ENCODE results near the gene PTPN4. TPM values are rescaled to one million over a fixed set of nuclear protein-coding genes. Genes with fewer than 3 reads are reported as not detected.

PTPN4 gene
- total and polyA plus RNA-seq, 4 donors = 4.2 to 70.7 (median 27.0) TPM

DNA sequence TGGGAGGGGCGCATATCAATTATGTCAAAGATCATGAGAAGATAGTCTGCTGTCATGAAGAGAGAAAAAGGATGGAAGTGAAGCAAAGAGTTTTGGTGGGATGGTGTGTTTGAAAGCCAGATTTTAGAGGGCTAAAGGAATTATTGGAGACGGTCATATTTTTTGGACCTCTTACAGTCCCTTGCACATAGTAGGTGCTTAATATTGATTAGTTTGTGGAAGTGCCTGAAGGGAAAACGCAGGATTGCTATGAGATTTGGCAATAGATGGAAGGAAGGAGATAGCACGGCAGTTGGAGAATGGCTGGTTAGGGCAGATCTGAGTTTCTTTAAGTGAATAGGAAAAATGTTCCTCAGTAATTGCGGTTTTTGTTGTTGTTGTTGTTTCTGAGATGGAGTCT, 269.1 kb downstream of the PTPN4 start:
- peaks cover 0 to 6% (median 0%) of the 10 kb centered on the region in 4 donors for H3K9me3 ChIP-seq (ENCODE audit: control insufficient read depth in 4 of 4, insufficient read depth in 3 of 4, low read length in 3 of 4)
- TF ChIP-seq, protein P1, sequence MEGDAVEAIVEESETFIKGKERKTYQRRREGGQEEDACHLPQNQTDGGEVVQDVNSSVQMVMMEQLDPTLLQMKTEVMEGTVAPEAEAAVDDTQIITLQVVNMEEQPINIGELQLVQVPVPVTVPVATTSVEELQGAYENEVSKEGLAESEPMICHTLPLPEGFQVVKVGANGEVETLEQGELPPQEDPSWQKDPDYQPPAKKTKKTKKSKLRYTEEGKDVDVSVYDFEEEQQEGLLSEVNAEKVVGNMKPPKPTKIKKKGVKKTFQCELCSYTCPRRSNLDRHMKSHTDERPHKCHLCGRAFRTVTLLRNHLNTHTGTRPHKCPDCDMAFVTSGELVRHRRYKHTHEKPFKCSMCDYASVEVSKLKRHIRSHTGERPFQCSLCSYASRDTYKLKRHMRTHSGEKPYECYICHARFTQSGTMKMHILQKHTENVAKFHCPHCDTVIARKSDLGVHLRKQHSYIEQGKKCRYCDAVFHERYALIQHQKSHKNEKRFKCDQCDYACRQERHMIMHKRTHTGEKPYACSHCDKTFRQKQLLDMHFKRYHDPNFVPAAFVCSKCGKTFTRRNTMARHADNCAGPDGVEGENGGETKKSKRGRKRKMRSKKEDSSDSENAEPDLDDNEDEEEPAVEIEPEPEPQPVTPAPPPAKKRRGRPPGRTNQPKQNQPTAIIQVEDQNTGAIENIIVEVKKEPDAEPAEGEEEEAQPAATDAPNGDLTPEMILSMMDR (IDR thresholded peaks at IDR 0.05; ENCODE audit: control extremely low read depth, extremely low read depth) = no peak
- H3K36me3 ChIP-seq (ENCODE audit: control insufficient read depth in 4 of 4, insufficient read depth in 4 of 4, low read length in 4 of 4) = peaks cover 0 to 9% (median 0%) of the 10 kb centered on the region in 4 donors
- H3K9ac ChIP-seq (ENCODE audit: insufficient read depth in 1 of 2, low read length in 2 of 2) = no peak overlapping the region
- H3K27me3 ChIP-seq (ENCODE audit: control insufficient read depth in 3 of 3, insufficient read depth in 3 of 3, low read length in 2 of 3) = no peaks in the 10 kb centered on the region
- WGBS, 2 donors = 94 to 95% methylated on average over 5 of the region's 5 CpGs
- H3K4me1 ChIP-seq (ENCODE audit: control insufficient read depth in 5 of 5, insufficient read depth in 5 of 5, low read length in 5 of 5) = peaks cover 0 to 2% (median 0%) of the 10 kb centered on the region in 5 donors
- no peak overlapping the region for H3K4me3 ChIP-seq
- no peak for ATAC-seq (ENCODE audit: insufficient read depth, low FRiP score)
- DNase-seq = no peak
- H3K27ac ChIP-seq (ENCODE audit: low read depth in 1 of 2, low read length in 1 of 2) = no peak overlapping the region

DNA sequence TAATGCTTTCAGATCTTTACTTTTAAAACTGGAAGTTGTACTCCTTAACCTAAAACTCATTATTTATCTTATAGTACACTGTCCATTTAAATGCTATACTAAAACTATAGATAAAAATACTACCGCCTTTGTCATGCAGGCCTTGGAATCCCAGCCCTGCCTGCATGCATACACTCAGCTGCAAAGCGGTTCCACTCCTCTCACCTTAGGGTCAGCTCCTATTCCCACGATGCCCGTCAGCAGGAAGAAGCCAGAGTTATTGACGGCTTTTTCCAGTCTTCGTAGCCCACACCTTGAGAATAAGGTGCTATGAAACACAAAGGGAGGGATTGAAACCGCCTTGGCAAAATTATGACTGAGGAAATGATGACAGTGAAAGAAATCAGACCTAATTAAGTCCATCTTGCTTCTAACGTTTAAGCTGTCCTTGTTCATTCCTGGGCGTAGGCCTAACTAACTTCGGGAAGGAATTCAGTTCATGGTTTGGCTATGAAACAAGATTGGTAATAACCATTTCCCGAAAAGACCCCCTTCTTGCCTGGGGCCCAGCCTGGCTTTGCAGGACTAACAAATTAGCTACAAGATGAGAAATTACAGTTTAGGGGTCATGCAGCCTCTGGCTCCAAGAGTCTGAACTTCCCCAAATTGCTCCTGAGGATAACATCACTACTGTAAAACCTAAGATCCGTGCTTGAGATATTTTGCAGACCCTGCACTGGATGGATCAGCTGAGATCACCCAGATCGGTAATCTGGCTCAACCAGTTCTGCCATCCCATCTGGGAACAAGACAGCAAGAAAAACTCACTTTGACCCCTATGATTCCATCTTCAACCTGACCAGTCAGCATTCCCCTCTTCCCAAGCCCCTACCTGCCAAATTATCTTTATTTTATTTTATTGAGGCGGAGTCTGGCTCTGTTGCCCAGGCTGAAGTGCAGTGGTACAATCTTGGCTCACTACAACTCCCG, 270.2 kb downstream of the PTPN4 start:
- Histone ChIP-seq H3K9me3 (ENCODE audit: control insufficient read depth in 4 of 4, insufficient read depth in 3 of 4, low read length in 3 of 4) (peaks cover 0 to 4% (median 0%) of the 10 kb centered on the region in 4 donors), H3K9ac (ENCODE audit: insufficient read depth in 1 of 2, low read length in 2 of 2) (no peak overlapping the region), H3K4me3 (no peak overlapping the region), H3K36me3 (ENCODE audit: control insufficient read depth in 4 of 4, insufficient read depth in 4 of 4, low read length in 4 of 4) (peaks cover 0 to 9% (median 0%) of the 10 kb centered on the region in 4 donors), H3K27me3 (ENCODE audit: control insufficient read depth in 3 of 3, insufficient read depth in 3 of 3, low read length in 2 of 3) (no peaks in the 10 kb centered on the region), H3K4me1 (ENCODE audit: control insufficient read depth in 5 of 5, insufficient read depth in 5 of 5, low read length in 5 of 5) (peaks cover 0 to 2% (median 0%) of the 10 kb centered on the region in 5 donors), H3K27ac (ENCODE audit: low read depth in 1 of 2, low read length in 1 of 2) (no peak overlapping the region)
- WGBS, 2 donors = 89% methylated on average over 15 of the region's 15 CpGs
- TF ChIP-seq, protein P1 (IDR thresholded peaks at IDR 0.05; ENCODE audit: control extremely low read depth, extremely low read depth) = no peak
- no peak for ATAC-seq (ENCODE audit: insufficient read depth, low FRiP score)
- DNase-seq = no peak

DNA sequence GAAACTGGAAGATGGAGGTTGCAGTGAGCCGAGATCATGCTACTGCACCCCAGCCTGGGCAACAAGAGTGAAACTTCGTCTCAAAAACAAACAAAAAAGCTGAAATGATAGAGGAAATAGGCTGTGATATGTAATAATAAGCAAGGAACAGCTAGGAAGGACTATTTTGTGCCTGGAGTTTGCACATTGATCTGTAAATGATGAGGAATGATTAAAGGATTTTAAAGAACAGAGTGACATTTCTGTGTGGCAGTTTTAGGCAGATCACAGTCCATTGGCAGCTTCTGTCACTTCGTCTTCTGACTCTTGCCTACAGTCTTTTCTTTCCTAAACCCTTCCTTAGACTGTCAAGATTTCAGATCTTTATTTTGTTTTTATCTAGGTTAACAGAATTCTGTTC, 272.6 kb downstream of the PTPN4 start:
- no peak overlapping the region for H3K4me3 ChIP-seq
- no peaks in the 10 kb centered on the region for H3K36me3 ChIP-seq (ENCODE audit: control insufficient read depth in 4 of 4, insufficient read depth in 4 of 4, low read length in 4 of 4)
- H3K4me1 ChIP-seq (ENCODE audit: control insufficient read depth in 5 of 5, insufficient read depth in 5 of 5, low read length in 5 of 5) = peaks cover 0 to 3% (median 0%) of the 10 kb centered on the region in 5 donors
- 80 to 91% methylated on average over 3 of the region's 3 CpGs for WGBS, 2 donors
- TF ChIP-seq, protein P1 (IDR thresholded peaks at IDR 0.05; ENCODE audit: control extremely low read depth, extremely low read depth) = no peak
- H3K27ac ChIP-seq (ENCODE audit: low read depth in 1 of 2, low read length in 1 of 2) = no peak overlapping the region
- no peak for DNase-seq
- no peaks in the 10 kb centered on the region for H3K9me3 ChIP-seq (ENCODE audit: control insufficient read depth in 4 of 4, insufficient read depth in 3 of 4, low read length in 3 of 4)
- no peaks in the 10 kb centered on the region for H3K27me3 ChIP-seq (ENCODE audit: control insufficient read depth in 3 of 3, insufficient read depth in 3 of 3, low read length in 2 of 3)
- ATAC-seq (ENCODE audit: insufficient read depth, low FRiP score) = no peak
- H3K9ac ChIP-seq (ENCODE audit: insufficient read depth in 1 of 2, low read length in 2 of 2) = no peak overlapping the region

Other genes with a start within 250 kb of the PTPN4 start
- 10 to 100 TPM; 22.3 to 42.7 TPM for gene SCTR, start 235.4 kb upstream of the PTPN4 start, total RNA-seq
- 10 to 100 TPM in 1 of 2 donors, 1 to 10 TPM in 1; 4.6 to 33.8 TPM for gene SCTR, start 235.4 kb upstream of the PTPN4 start, polyA plus RNA-seq
- gene CFAP221, start 215.5 kb upstream of the PTPN4 start, total RNA-seq = 10 to 100 TPM; 42.4 to 63.5 TPM
- 10 to 100 TPM in 1 of 2 donors, 1 to 10 TPM in 1; 8.6 to 16.2 TPM for gene CFAP221, start 215.5 kb upstream of the PTPN4 start, polyA plus RNA-seq
- 1 to 10 TPM; 6.0 to 9.0 TPM for gene TMEM177, start 80.7 kb upstream of the PTPN4 start, total RNA-seq
- gene TMEM177, start 80.7 kb upstream of the PTPN4 start, polyA plus RNA-seq = 1 to 10 TPM; 7.4 to 9.0 TPM